Measurements from ENCODE around the gene CNOT6L. TPM values are rescaled to one million over a fixed set of nuclear protein-coding genes. Genes with fewer than 3 reads are reported as not detected.

The CNOT6L gene
- total and polyA plus RNA-seq, 2 of the 13 experiments (the other 11 are each of a cell fraction or from before 2014, with no cell fraction given): 7.9 to 13.5 TPM

- TF ChIP-seq ZNF558 (CRISPR knock-in tag; IDR thresholded peaks at IDR 0.05; ENCODE audit: borderline replicate concordance): peak; percentile 50; the same call in 1 of the 2 replicates
- peak; percentile 72; the same call in 1 of the 2 replicates for TF ChIP-seq SIX1 (CRISPR knock-in tag; IDR thresholded peaks at IDR 0.05; ENCODE audit: borderline replicate concordance)
- TF ChIP-seq SOX6 (IDR thresholded peaks at IDR 0.05): no peak
- TF ChIP-seq SOX6 (CRISPR knock-in tag; IDR thresholded peaks at IDR 0.05): peak; percentile 77
- TF ChIP-seq EP300 (IDR thresholded peaks at IDR 0.05; ENCODE audit: low read depth in 2 of 2, low read length in 2 of 2): peak; percentile 28 to 55; a peak in 3 of 4 replicates
- TF ChIP-seq EP300 (CRISPR knock-in tag; IDR thresholded peaks at IDR 0.05; ENCODE audit: borderline replicate concordance): no peak; the same call in none of the 2 replicates
- TF ChIP-seq ZNF451 (CRISPR knock-in tag; IDR thresholded peaks at IDR 0.05): 0 out of 2 replicates have a peak, but pooled peaks have one; percentile 61
- TF ChIP-seq THAP7 (CRISPR knock-in tag; IDR thresholded peaks at IDR 0.05): no peak
- TF ChIP-seq ZKSCAN8 (CRISPR knock-in tag; IDR thresholded peaks at IDR 0.05; ENCODE audit: borderline replicate concordance): peak; percentile 82; the same call in 1 of the 2 replicates
- TF ChIP-seq ZNF274 (CRISPR knock-in tag; IDR thresholded peaks at IDR 0.05): peak; percentile 82
- peak; percentile 98 for TF ChIP-seq KAT8 (CRISPR knock-in tag; IDR thresholded peaks at IDR 0.05)
- no peak for TF ChIP-seq HNF4G (IDR thresholded peaks at IDR 0.05; ENCODE audit: borderline replicate concordance, low read depth, low read length)
- no peak for TF ChIP-seq HNF4G (CRISPR knock-in tag; IDR thresholded peaks at IDR 0.05; ENCODE audit: borderline replicate concordance, low read depth)
- no peak for TF ChIP-seq HOXD1 (CRISPR knock-in tag; IDR thresholded peaks at IDR 0.05)
- TF ChIP-seq IKZF1 (IDR thresholded peaks at IDR 0.05): no peak
- TF ChIP-seq SMARCE1 (IDR thresholded peaks at IDR 0.05; ENCODE audit: borderline replicate concordance): no peak
- TF ChIP-seq NR2F2 (IDR thresholded peaks at IDR 0.05; ENCODE audit: borderline replicate concordance, low read depth): peak; percentile 44; the same call in 1 of the 2 replicates
- TF ChIP-seq RFX5 (IDR thresholded peaks at IDR 0.05; ENCODE audit: low read depth, low read length): 0 out of 2 replicates have a peak, but pooled peaks have one; percentile 58
- no peak for TF ChIP-seq JUND (CRISPR knock-in tag; IDR thresholded peaks at IDR 0.05)
- no peak for TF ChIP-seq MTF2 (CRISPR knock-in tag; IDR thresholded peaks at IDR 0.05; ENCODE audit: borderline replicate concordance)
- peak; percentile 6; the same call in 1 of the 2 replicates for TF ChIP-seq SRF (IDR thresholded peaks at IDR 0.05; ENCODE audit: low read depth, low read length)
- no peak for TF ChIP-seq ZNF256 (CRISPR knock-in tag; conservative IDR thresholded peaks at IDR 0.05)
- peak; percentile 56; the same call in 1 of the 2 replicates for TF ChIP-seq ZNF264 (CRISPR knock-in tag; IDR thresholded peaks at IDR 0.05)
- no peak for TF ChIP-seq ZNF530 (CRISPR knock-in tag; IDR thresholded peaks at IDR 0.05; ENCODE audit: low read depth)
- peak; percentile 46; the same call in 1 of the 2 replicates for TF ChIP-seq FOXO1 (CRISPR knock-in tag; IDR thresholded peaks at IDR 0.05)
- TF ChIP-seq RAD21 (CRISPR knock-in tag; IDR thresholded peaks at IDR 0.05): peak; percentile 33; the same call in 1 of the 2 replicates
- peak; percentile 87 for TF ChIP-seq UBTF (CRISPR knock-in tag; IDR thresholded peaks at IDR 0.05)
- TF ChIP-seq PHF21A (CRISPR knock-in tag; IDR thresholded peaks at IDR 0.05): peak; percentile 88
- peak; percentile 92 for TF ChIP-seq ZNF747 (CRISPR knock-in tag; IDR thresholded peaks at IDR 0.05; ENCODE audit: borderline replicate concordance)
- peak; percentile 71 for TF ChIP-seq GABPA (IDR thresholded peaks at IDR 0.05; ENCODE audit: low read depth, low read length)
- peak; percentile 97 for TF ChIP-seq GABPA (CRISPR knock-in tag; IDR thresholded peaks at IDR 0.05; ENCODE audit: low read depth)
Observed at GRCh38 chr4:77862478-77863216, 43.5 kb upstream of the CNOT6L start, which contains the start of gene MRPL1 (continued).
